Endothelial cell of umbilical vein (primary cell): ENCODE measurements around the gene FGF2. TPM values are rescaled to one million over a fixed set of nuclear protein-coding genes. Genes with fewer than 3 reads are reported as not detected.
A peak's percentile ranks its signal among the peaks of the same experiment; 100 is the strongest.

Experiments
- BruUV-seq: library from RNA; stranded (reverse); fragments of 400-500 nt; replicated peaks from 2 replicates; lab custom pipeline; 2021; lab: Mats Ljungman, UMichigan
- CTCF ChIA-PET: fragments of 300-600, 350-600 bp; sonication (Branson Sonifier 250); formaldehyde crosslinking; loops from one replicate; lab custom pipeline; 2021; ENCODE audit warnings: antibody characterized with exemption, inconsistent platforms; lab: Charles Lee
- POLR2A ChIA-PET: fragments of 300-600, 350-600 bp; sonication (Branson Sonifier 250); formaldehyde crosslinking; loops from one replicate; lab custom pipeline; 2021; ENCODE audit warnings: antibody characterized with exemption, inconsistent platforms; lab: Charles Lee
- DNase-seq: peaks from one replicate; pipeline ENCODE4 v3.0.0-alpha.2; 2011; ENCODE audit warnings: low read depth, low spot score
- FAIRE-seq: peaks from 2 replicates; lab custom pipeline; 2011; peaks lifted over from hg19 to GRCh38; lab: Jason Lieb, UNC
- H2AFZ ChIP-seq: 2 replicates; pipeline ENCODE4 v1.6.0; 2012; ENCODE audit warnings: low read depth, low read length, control low read depth, inconsistent platforms
- H3K27ac ChIP-seq: 2 replicates; pipeline ENCODE4 v1.5.1; 2011; ENCODE audit warnings: low read depth, mild to moderate bottlenecking, control low read depth, low read length, moderate library complexity; ENCODE audit not compliant: insufficient read depth
- H3K27me3 ChIP-seq, 2 experiments: 2 replicates each; pipeline versions ENCODE4 v1.6.0 to v1.6.1; 2011; ENCODE audit warnings: low read length in 2 of 2, mixed read lengths in 1 of 2; ENCODE audit not compliant: control insufficient read depth in 2 of 2, insufficient read depth in 2 of 2
- H3K36me3 ChIP-seq, 2 experiments: 2 replicates in 1 of 2; 3 replicates in 1 of 2; pipeline ENCODE4 v1.5.1; 2011; ENCODE audit warnings: low read length in 2 of 2, mild to moderate bottlenecking in 1 of 2, moderate library complexity in 1 of 2; ENCODE audit not compliant: control insufficient read depth in 2 of 2, insufficient read depth in 2 of 2; ENCODE audit errors: extremely low read depth in 1 of 2
- H3K4me1 ChIP-seq: 3 replicates; pipeline ENCODE4 v1.5.1; 2011; ENCODE audit warnings: mild to moderate bottlenecking, low read length; ENCODE audit not compliant: control insufficient read depth, insufficient read depth; ENCODE audit errors: extremely low read depth
- H3K4me2 ChIP-seq: 2 replicates; pipeline ENCODE4 v1.6.1; 2011; ENCODE audit warnings: low read length, control low read depth, mixed read lengths; ENCODE audit not compliant: insufficient read depth
- H3K4me3 ChIP-seq, 3 experiments: fragments of 200-600 bp in 1 of 3; sonication (generic), shearing (Covaris generic) in 1 of 3; replicated peaks in 1 of 3; 2 replicates each; pipeline ENCODE4 v1.5.1; 2011 to 2016; ENCODE audit warnings: control low read depth in 3 of 3, low read length in 3 of 3, mild to moderate bottlenecking in 2 of 3, inconsistent platforms in 1 of 3, low read depth in 1 of 3, moderate library complexity in 1 of 3; ENCODE audit not compliant: insufficient read depth in 1 of 3
- H3K79me2 ChIP-seq: 2 replicates; pipeline ENCODE4 v1.6.0; 2012; ENCODE audit warnings: low read length, inconsistent platforms; ENCODE audit not compliant: control insufficient read depth, insufficient read depth
- H3K9ac ChIP-seq: replicated peaks from 2 replicates; pipeline ENCODE3; 2011; ENCODE audit warnings: low read length, control low read depth; ENCODE audit not compliant: insufficient read depth; ENCODE audit errors: extremely low read depth
- H3K9me1 ChIP-seq: replicated peaks from 3 replicates; pipeline ENCODE4 v1.6.0; 2011; ENCODE audit warnings: mild to moderate bottlenecking, low read length; ENCODE audit not compliant: control insufficient read depth, insufficient read depth; ENCODE audit errors: extremely low read depth
- H3K9me3 ChIP-seq: replicated peaks from 2 replicates; pipeline ENCODE4 v1.5.1; 2012; ENCODE audit warnings: low read length, inconsistent platforms; ENCODE audit not compliant: control insufficient read depth, insufficient read depth
- H4K20me1 ChIP-seq: replicated peaks from 2 replicates; pipeline ENCODE3; 2011; ENCODE audit warnings: mild to moderate bottlenecking, low read length; ENCODE audit not compliant: control insufficient read depth, insufficient read depth; ENCODE audit errors: extremely low read depth
- CTCF ChIP-seq, 2 donors: IDR thresholded peaks; 1 replicate in 1 of 2; 2 replicates in 1 of 2; pipeline ENCODE4 v1.5.1; 2011; ENCODE audit warnings: low read length in 2 of 2, mild to moderate bottlenecking in 2 of 2, moderate library complexity in 2 of 2, control low read depth in 1 of 2, inconsistent platforms in 1 of 2, low read depth in 1 of 2; ENCODE audit not compliant: insufficient read depth in 1 of 2; ENCODE audit errors: extremely low read depth in 1 of 2
- EZH2 ChIP-seq: IDR thresholded peaks from 2 replicates; pipeline ENCODE4 v1.6.1; 2012; ENCODE audit warnings: borderline replicate concordance, low read depth, mild to moderate bottlenecking, moderate library complexity, low read length, inconsistent platforms; ENCODE audit not compliant: severe bottlenecking
- FOS ChIP-seq: IDR thresholded peaks from 2 replicates; pipeline ENCODE4 v1.6.1; 2011; ENCODE audit warnings: mild to moderate bottlenecking, low read length, moderate library complexity, borderline replicate concordance; ENCODE audit not compliant: insufficient read depth
- GATA2 ChIP-seq: IDR thresholded peaks from 2 replicates; pipeline ENCODE4 v1.7.0; 2011; ENCODE audit warnings: low read depth, mild to moderate bottlenecking, moderate library complexity, mixed read lengths, low read length; ENCODE audit not compliant: insufficient read length, insufficient read depth
- JUN ChIP-seq: IDR thresholded peaks from 2 replicates; pipeline ENCODE4 v1.6.1; 2011; ENCODE audit warnings: borderline replicate concordance, low read depth; ENCODE audit not compliant: insufficient read length, insufficient read depth
- MAX ChIP-seq: IDR thresholded peaks from 2 replicates; pipeline ENCODE4 v1.6.1; 2011; ENCODE audit not compliant: insufficient read depth, insufficient read length
- MYC ChIP-seq: IDR thresholded peaks from one replicate; pipeline ENCODE4 v1.6.1; 2011; ENCODE audit warnings: mild to moderate bottlenecking, low read depth, low read length
- POLR2A ChIP-seq: IDR thresholded peaks from 2 replicates; pipeline ENCODE4 v1.6.1; 2012; ENCODE audit warnings: low read depth, mild to moderate bottlenecking, control low read depth, low read length
- POLR2AphosphoS5 ChIP-seq: IDR thresholded peaks from 2 replicates; pipeline ENCODE4 v1.6.1; 2012; ENCODE audit warnings: low read depth, mild to moderate bottlenecking, control low read depth, low read length, moderate library complexity; ENCODE audit not compliant: insufficient read depth
- dilution Hi-C: fragments of 300-500 bp; cut with MboI; formaldehyde crosslinking; loops from one replicate; pipeline ENCODE4 v1.15.0; 2019; ENCODE audit warnings: low sequenced_read_pairs; ENCODE audit not compliant: extremely low pct_ligation_motif_present
- intact Hi-C: fragments of 100-400 bp; cut with micrococcal nuclease; formaldehyde crosslinking; loops from one replicate; pipeline ENCODE4 v1.10.0; 2022
- polyA plus RNA-seq, 4 experiments: library from polyadenylated mRNA; depleted of rRNA in 3 of 4; stranded (reverse) in 3 of 4; unstranded in 1 of 4; fragments of >200 nt; gene quantifications; 2 replicates each; pipeline versions ENCODE4 v1.2.1 to v1.2.3, GENCODE V29; 2011 to 2012; ENCODE audit warnings: missing spikeins in 1 of 4
- total RNA-seq: library from RNA; stranded (reverse); gene quantifications from 2 replicates; pipeline ENCODE4 v1.2.3, GENCODE V29; 2021

The FGF2 gene
- total and polyA plus RNA-seq, 2 donors (not counting 3 experiments of a cell fraction or from before 2014, with no cell fraction given) = 4.6 to 23.9 TPM

GRCh38 chr4:122920473-122920872 lies 93.8 kb downstream of the FGF2 start:
- H3K9me3 ChIP-seq = no peaks in the 10 kb centered on the region
- H3K9ac ChIP-seq = no peak overlapping the region
- FAIRE-seq (no peak), DNase-seq (no peak)
- peaks cover 22% of the 10 kb centered on the region for H3K4me1 ChIP-seq
- no TSS peak for BruUV-seq
- H3K27me3 ChIP-seq = no peaks in the 10 kb centered on the region
- no peak overlapping the region for H3K4me3 ChIP-seq
- H4K20me1 ChIP-seq = no peaks in the 10 kb centered on the region
- ChIA-PET POLR2A (no interaction called here), CTCF (interaction anchor here (1.0 to 5.0 kb wide), 6 partner anchors 8 to 203 kb away, joined by 3 to 48 read pairs (median 5); no protein-coding TSS in a partner anchor)
- intact Hi-C loops = loop anchor here (5.0 kb wide), 1 partner anchor 968 kb away; the partner anchor contains the start of gene TRPC3
- H3K79me2 ChIP-seq = peaks cover 20% of the 10 kb centered on the region
- no peaks in the 10 kb centered on the region for H3K36me3 ChIP-seq
- no peak overlapping the region for H3K4me2 ChIP-seq
- dilution Hi-C loops = loop anchor here (25.0 kb wide), 1 partner anchor 158 kb away; no protein-coding TSS in a partner anchor
- no peak for TF ChIP-seq CTCF (IDR thresholded peaks at IDR 0.05; ENCODE audit: extremely low read depth in 1 of 2, insufficient read depth in 1 of 2, low read depth in 1 of 2, low read length in 2 of 2)
- no peak for TF ChIP-seq POLR2A
- H3K27ac ChIP-seq = no peak overlapping the region
- no peak overlapping the region for H2AFZ ChIP-seq
- no peaks in the 10 kb centered on the region for H3K9me1 ChIP-seq

GRCh38 chr4:122921300-122921699 lies 94.7 kb downstream of the FGF2 start:
- Histone ChIP-seq H3K9me3 (no peaks in the 10 kb centered on the region), H3K9ac (peak overlapping the region; percentile 75), H3K4me2 (peak overlapping the region; percentile 51), H2AFZ (no peak overlapping the region), H3K27ac (no peak overlapping the region), H3K36me3 (no peaks in the 10 kb centered on the region), H3K4me3 (peak overlapping the region; percentile 75 to 90 (median 81)), H3K9me1 (no peaks in the 10 kb centered on the region), H3K79me2 (peaks cover 23% of the 10 kb centered on the region), H4K20me1 (no peaks in the 10 kb centered on the region), H3K27me3 (no peaks in the 10 kb centered on the region), H3K4me1 (peaks cover 22% of the 10 kb centered on the region)
- ChIA-PET CTCF (interaction anchor here (1.6 to 5.0 kb wide), 5 partner anchors 10 to 319 kb away, joined by 3 to 48 read pairs (median 6); partner anchors contain the start of gene BBS12), POLR2A (interaction anchor here (1.3 kb wide), 1 partner anchor 94 kb away, joined by 3 read pairs; no protein-coding TSS in a partner anchor)
- intact Hi-C loops = loop anchor here (5.0 kb wide), 1 partner anchor 969 kb away; the partner anchor contains the start of gene TRPC3
- TF ChIP-seq CTCF (IDR thresholded peaks at IDR 0.05; ENCODE audit: extremely low read depth in 1 of 2, insufficient read depth in 1 of 2, low read depth in 1 of 2, low read length in 2 of 2) = no peak
- no peak for TF ChIP-seq POLR2AphosphoS5
- TF ChIP-seq POLR2A = no peak
- TF ChIP-seq MAX = no peak
- no peak for TF ChIP-seq FOS
- TF ChIP-seq EZH2 = no peak
- TF ChIP-seq GATA2 = no peak
- TF ChIP-seq JUN = no peak
- TF ChIP-seq MYC = no peak
- DNase-seq (no peak), FAIRE-seq (no peak)
- BruUV-seq = TSS peak; percentile 9
- dilution Hi-C loops = loop anchor here (25.0 kb wide), 1 partner anchor 159 kb away; no protein-coding TSS in a partner anchor
